Activated T-helper 1 cell treated with anti-CD3 and anti-CD28 coated beads, Interleukin-2, amount 50 U/mL, for 16 hours (primary cell): ENCODE data around the gene SCART1.
"Not testable (repeated sequence)": the region's sequence is repeated elsewhere in the genome, so short reads cannot be mapped to it uniquely, and the experiment has no call there.

Experiments used
- DNase-seq, 2 donors: peaks; one replicate each; pipeline ENCODE4 v3.0.0-alpha.2; 2020; ENCODE audit warnings: low read depth in 1 of 2, low spot score in 1 of 2

Gene SCART1

DNA sequence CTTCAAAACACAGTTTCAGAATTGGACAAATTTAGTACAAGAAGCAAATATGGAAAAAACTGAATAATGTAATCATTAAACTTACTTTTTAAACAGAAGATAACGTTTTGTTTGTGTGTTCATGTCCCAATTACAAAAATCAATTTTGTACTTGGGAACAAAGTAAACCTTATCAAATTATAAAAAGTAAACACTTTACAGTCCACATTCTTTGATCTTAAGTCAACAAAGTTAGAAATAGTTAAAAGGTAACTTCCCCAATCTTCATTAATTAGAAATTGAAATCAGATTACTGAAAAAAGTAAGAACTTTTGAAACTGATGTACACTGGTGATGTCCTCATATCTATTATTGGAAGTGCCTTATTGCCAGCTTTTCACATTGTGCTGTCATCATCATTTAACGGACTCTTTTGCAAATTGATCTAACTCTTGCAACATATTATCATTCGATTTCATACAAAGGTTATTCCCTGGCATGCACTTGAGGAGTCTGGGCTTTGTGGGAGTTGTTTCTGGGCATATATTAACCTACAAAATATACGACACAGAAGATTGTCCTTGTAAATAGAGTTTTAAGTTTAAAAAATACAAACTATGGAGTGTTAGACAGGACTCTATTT, 58.3 kb downstream of the SCART1 start:
- DNase-seq = no peak

DNA sequence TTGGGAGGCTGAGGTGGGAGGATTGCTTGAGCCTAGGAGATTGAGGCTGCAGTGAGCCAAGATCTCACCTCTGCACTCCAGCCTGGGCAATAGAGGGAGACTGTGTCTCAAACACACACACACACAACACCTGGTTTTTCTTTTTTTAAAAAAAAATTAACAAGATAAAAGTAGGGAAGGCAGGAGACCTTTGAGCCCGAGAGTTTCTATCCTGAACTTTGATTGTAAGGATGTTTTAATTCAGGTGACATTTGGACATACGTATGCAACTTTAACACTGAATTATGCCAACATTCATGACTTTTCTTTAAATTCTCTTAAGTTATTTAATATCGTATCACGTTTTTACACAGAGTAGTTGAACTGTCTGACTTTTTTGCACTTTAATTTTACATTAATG, 61.7 kb downstream of the SCART1 start:
- DNase-seq = no peak

DNA sequence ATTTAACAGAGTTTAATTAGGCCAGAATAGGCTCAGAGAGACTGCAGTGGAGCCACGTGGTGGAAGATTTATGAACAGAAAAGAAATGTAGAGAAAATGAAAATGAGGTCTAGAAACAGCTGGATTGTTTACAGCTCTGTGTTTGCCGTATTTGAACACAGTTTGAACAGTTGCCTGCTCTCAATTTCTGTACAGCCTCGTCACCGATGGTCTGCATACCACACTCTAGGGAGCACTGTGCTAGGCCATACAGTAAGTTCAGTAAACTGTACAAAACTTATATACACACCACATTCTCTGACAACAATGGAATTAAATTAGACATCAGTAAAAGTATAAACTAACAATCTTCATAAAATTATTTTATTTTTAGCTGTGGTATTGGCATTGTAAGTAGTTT, 62.3 kb downstream of the SCART1 start:
- no peak for DNase-seq

DNA sequence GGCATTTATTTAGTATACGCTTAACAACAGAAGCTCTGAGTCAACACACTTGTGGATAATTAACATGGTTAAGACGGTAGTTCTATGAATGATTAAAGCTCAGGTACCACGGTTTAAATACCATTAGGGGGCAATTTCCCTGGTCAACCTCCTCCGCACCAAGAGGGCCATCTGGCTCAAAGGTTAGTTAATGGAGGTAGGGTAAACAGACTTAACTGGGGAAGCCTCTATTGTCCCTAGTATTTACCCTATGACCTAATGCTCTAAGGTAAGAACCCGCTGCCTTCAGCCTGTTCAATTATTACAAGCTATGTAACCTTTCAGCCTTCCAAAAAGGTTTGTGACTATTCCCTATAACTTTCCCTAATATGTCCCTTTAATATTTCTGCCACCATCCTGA, 64.8 kb downstream of the SCART1 start:
- DNase-seq = not testable (repeated sequence)
